HG03469 (cell line): ENCODE measurements around the gene TCN2.
"Not testable (repeated sequence)": the region's sequence is repeated elsewhere in the genome, so short reads cannot be mapped to it uniquely, and the experiment has no call there.

Experiments used
- ATAC-seq: cut with Tn5 transposase; IDR thresholded peaks from one replicate; pipeline ENCODE4 v1.9.1; 2021; ENCODE audit warnings: mild to moderate bottlenecking, moderate library complexity, moderate number of reproducible peaks; ENCODE audit not compliant: unreplicated experiment

The TCN2 gene

DNA sequence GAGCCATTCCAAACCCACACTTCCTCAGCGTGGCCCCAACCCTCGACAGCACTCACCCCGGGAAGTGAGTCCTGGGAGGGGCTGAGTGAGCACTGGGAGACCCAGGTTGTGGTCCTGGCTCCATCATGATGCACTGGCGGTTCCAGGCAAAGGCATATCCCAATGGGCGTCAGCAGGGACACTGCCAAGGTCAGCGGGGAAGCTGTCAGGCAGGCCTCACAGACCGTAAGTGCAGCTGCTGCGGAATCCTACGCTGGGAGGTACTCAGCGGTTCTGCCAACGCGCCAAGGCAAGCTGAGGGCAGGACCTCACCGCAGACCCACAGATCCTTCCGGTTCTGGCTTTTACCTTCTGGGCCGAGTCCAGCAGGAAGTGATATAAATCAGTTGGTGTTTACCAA, 31.1 kb upstream of the TCN2 start:
- no peak for ATAC-seq

- no peak for ATAC-seq
Measured at GRCh38 chr22:30578481-30578880, 28.5 kb upstream of the TCN2 start.

DNA sequence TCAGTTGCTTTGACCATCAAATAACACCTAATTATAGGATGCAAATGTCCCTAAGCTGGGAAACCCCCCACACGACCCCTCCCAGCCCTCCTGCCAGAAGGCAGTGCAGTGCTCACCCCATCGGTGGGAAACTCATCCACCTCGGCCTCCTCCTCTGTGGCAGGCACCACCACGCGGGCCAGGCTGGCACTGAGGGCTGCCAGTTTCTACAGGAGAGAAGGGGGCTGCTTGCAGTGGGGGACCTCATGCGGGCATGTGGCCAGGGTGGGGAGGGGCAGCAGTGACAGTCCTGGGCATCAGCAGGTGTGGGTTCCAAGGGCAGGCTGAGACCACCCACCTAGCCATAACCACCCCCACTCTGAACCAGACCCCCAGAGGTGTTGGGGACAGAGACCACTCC, 26.1 kb upstream of the TCN2 start:
- no peak for ATAC-seq

GRCh38 chr22:30582051-30582450, 24.9 kb upstream of the TCN2 start:
- no peak for ATAC-seq

DNA sequence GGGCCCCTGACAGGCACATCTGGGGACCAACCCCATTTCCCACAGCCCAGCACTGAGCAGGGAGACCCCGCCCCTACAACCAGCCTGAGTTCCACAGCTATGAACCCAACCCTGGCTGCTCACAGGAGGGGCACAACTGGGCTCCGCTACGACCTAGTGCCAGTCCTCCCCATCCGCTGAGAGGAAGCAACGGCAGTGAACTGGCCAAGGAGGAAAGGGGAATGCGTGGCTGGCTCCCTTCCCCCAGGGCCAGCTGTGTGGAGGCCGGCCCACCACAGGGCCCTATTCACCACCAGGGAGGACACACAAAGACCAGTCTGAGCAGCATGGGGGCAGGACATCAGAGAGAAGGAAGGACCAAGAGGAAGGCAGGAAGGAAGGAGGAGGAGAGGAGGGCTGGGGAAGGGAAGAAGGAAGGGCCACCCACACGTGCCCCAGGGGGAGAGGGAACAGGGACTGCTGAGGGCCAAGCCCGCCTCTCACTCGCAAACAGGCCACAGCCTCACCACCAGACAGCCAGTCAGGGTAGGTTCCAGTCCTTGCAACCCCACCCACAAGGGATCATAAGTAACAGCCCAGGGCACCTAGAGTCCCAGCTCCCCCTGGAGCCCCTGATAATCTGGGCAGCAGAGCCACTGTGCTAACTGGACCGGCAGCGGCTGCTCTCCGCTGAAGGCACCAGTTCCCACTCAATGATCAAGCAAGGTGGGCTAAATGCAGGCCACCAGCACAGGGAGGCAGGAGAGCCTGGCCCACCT, 24.0 kb upstream of the TCN2 start:
- ATAC-seq, result no peak

DNA sequence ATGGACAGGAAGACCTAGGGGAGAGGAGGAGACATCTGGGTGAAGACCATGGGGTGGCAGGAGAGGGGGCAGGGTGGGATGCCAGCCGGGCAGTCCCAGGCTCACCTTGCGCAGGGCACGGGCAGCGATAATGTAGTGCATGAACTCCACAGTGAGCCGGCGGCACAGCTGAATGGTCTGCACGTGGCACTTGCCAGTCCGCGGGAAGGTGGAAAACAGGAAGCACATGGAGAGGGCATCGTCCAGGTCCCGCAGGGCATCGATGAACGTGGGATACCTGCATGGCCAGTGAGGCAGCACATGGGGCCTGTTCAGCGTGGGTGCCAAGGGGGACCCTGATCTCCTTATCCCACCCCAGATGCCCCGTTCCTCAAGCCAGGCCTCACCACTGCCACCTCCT, 22.5 kb upstream of the TCN2 start:
- no peak for ATAC-seq

GRCh38 chr22:30586414-30586813, 20.6 kb upstream of the TCN2 start:
- no peak for ATAC-seq

- ATAC-seq, result no peak
Measured at GRCh38 chr22:30591191-30591587, 15.8 kb upstream of the TCN2 start.

DNA sequence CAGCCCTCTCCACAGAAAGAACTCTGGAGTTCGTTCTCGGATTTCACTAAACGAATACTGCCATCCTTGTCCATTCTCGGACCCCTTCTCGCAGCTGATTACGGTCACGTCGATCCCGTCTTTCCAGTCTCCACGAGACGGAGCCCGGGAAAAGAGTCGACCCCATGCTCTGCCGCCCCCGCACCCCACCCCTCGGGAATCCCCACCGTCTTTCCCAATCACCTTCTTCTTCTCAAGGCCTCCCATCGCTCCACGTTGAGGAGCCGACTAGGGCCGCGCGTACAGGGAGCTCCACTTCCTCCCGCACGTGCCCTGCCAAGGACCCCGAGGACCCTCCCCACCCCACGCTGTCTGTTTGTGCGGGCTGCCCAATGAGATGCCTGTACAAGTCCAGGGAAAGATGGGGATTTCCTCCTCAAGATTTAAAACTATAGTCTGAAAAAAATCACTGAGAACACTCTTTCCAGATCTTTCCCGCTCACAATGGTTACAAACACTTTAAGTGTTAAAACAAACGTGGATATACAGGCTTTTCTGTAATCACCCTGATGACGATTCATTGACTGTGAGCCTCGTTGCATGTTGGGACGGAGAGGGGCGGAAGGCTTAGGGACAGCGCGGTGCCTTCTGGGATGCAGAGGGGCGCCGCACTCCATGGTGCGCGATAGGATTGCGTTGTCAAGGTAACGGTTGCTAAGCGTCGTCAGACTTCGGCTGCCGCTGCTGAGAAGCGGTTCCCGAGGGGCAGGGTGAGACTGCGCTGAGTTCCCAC, 15.2 kb upstream of the TCN2 start, which contains the start of gene PES1:
TSS of gene PES1 (minus strand) at position 323 of the 772 bp plus-strand sequence. CDS start at position 246, 77 bp downstream.
- peak; percentile 88 for ATAC-seq

DNA sequence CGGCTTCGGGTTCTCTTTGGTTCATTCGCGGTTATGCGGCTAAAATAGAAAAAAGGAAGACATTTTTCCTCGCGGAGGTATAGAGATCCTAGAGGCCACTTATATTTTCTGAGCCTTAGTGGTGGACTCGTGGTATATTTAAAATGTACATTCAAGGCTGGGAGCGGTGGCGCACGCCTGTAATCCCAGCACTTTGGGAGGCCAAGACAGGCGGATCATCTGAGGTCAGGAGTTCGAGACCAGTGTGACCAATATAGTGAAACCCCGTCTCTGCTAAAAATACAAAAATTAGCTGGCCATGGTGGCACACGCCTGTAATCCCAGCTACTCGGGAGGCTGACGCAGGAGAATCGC, 14.6 kb upstream of the TCN2 start:
- ATAC-seq, result not testable (repeated sequence)

DNA sequence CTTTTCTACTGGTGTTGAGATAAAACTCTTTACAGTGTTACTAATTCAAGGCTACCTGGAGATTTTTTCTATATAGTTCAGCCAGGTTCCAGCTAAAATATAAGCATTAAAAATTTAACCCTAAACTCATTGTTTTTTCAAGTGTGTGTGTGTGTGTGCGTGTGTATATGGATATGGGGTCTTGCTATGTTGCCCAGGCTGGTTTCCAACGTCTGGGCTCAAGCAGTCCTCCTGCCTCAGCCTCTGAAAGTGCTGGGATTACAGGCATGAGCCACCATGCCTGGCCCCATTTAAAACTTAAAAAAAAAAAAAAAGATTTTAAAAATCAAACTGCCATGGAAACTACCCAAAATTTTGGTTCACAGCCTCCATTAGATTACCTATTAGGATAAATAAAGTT, 10.8 kb upstream of the TCN2 start:
- no peak for ATAC-seq

DNA sequence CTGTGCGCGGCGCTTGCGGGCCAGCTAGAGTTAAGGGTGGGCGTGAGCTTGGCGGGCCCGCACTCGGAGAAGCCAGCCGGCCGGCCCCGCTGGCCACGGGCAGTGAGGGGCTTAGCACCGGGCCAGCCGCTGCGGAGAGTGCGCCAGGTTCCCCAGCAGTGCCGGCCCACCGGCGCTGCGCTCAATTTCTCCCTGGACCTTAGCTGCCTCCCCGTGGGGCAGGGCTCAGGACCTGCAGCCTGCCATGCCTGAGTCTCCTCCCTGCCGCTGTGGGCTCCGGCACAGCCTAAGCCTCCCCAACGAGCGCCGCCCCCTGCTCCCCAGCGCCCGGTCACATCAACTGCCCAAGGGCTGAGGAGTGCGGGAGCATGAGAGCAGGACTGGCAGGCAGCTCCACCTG, 10.1 kb upstream of the TCN2 start:
- ATAC-seq, result no peak

DNA sequence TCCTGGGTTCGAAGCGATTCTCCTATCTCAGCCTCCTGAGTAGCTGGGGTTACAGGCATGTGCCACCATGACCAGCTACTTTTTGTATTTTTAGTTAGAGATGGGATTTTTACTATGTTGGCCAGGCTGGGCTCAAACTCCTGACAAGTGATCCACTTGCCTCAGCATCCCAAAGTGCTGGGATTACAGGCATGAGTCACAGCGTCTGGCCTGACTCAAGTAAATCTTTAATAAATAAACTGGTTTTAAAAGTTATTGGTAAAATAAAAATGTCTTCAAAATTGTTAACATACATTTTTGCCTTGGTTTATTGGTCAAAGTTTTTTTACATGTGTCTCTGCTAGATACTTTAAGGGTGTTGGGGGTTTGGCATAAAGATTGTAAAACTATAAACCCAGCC, 8.0 kb upstream of the TCN2 start:
- ATAC-seq, result no peak

- no peak for ATAC-seq
Measured at GRCh38 chr22:30600921-30601320, 6.1 kb upstream of the TCN2 start.

- ATAC-seq, result no peak
Measured at GRCh38 chr22:30601464-30601863, 5.5 kb upstream of the TCN2 start.

DNA sequence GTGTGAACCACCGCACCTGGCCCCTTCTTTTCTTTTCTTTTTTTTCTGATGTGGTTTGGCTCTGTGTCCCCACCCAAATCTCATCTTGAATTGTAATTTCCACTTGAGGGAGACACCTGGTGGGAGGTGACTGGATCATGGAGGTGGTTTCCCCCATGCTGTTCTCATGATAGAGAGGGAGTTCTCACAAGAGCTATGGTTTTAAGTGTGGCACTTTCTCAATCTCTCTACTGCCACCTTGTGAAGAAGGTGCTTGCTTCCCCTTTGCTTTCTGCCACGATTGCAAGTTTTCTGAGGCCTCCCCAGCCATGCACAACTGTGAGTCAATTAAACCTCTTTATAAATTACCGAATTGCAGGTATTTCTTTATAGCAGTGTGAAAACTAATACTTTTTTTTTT, 4.9 kb upstream of the TCN2 start:
- no peak for ATAC-seq

DNA sequence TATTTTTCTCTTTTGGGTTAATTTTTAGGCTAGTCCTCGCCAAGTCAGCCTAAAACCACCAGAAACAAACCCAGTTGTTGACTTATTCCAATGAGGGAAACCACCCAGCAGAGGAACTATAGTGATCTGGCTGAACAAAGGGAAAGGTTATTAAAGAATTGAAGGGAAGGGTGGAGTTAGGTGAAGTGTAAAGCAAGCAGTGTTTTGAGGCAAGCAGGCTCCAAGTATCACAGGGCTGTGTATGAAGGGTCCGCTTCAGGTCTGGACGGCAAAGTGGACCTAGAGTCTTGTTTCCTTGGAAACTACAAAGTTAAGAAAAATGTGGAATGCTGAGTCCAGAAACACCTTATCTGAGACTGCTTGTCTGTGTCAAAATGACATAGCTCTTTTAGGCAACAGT, 3.2 kb upstream of the TCN2 start:
- ATAC-seq, result no peak

GRCh38 chr22:30604723-30605122, 2.3 kb upstream of the TCN2 start:
- no peak for ATAC-seq

DNA sequence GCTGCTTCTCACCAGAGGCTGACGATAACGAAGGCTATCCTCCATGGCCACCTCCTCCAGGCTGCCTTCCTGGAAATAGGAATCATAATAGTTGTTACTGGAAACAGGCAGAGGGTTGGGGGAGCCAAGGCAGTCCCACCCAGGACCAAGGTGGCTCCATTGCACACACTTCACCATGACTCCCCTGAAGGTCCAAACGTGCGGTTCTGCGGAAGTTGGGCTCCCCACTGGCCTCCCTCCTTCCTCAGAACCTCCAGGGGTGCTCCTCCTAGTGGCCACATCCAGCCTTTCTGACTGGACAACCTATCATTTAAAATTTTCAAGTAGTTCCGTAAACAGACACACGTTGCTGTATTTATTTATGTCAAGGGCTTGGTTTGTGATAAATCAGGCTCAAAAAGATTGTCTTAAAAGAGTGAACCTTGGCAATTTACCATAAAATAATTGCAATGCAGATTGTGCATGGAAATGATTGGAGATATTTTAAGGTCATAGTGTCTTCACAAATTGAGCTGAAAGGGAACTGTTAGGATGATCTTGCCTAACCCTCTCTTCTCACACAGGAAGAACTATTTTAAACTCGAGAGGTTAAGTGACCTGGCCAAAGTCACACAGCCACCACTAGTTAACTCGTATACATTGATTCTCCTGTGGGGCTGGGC, 1.4 kb upstream of the TCN2 start:
- no peak for ATAC-seq

DNA sequence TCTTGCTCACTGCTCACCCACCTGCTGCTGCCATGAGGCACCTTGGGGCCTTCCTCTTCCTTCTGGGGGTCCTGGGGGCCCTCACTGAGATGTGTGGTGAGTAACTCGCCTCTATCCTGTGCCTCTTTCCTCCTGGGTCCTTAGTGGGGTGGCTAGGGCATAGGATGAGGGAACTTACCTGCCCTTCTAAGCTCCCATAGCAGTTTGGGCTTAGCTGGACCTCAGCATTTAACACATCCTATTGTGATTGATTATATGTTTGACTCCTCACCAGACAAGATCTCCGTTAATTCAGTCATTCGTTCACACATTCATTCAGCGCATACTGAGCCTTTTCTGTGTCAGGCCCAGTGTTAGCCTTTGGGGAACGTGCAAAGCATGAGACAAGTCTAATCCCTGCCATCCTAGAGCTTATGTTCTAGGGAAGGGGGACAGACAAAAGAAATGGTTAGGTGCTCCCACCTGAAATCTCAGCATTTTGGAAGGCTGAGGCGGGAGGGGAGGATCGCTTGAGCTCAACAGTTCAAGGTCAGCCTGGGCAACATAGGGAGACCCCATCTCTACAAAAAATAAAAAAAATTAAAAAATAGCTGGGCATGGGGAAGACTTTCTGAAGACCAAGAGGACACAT, 441 bp downstream of the TCN2 start:
- no peak for ATAC-seq

GRCh38 chr22:30607939-30608338, 965 bp downstream of the TCN2 start:
- no peak for ATAC-seq
